Measurements from ENCODE around the gene STXBP6.
"Not testable (repeated sequence)": the region's sequence is repeated elsewhere in the genome, so short reads cannot be mapped to it uniquely, and the experiment has no call there.

STXBP6 gene

DNA sequence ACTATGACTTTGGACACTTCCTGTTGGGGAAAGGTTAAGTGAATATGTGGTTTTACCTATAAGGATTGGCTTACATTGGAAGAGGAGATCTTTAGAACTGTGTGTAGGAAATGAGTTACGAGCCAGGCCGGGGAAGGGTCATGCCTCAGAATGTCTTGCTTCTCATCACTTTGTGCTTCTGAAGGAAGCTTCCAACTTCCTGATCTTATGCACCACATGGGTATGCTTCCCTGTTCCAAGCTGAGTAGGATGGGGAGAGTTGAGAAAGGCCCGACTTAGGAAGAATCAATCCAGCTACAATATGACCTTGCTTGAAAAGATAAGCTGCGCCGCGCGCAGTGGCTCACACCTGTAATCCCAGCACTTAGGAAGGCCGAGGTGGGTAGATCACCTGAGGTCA, 59.9 kb downstream of the STXBP6 start:
- in situ Hi-C loops (cut with MboI; ENCODE audit: low sequenced_read_pairs): no loop called here

DNA sequence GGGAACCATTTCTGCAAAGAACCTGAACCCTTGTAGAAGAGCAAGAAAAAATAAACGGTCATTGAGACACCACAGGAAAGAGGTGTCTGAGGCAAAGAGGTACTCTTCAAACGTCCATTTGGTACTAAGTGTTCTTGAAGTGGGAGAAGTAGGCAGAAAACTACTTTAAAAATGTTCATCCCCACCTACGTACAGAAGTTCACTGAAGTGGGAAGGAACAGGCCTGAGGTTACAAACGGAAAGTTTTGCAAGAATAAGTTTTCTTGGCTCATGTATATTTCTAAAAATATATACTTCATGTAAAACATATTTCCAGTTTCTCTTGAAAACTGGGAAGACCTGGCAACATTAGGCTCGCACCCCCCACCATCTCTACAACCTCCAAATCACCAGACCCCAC, 61.2 kb downstream of the STXBP6 start:
- in situ Hi-C loops (cut with MboI; ENCODE audit: low sequenced_read_pairs): no loop called here

DNA sequence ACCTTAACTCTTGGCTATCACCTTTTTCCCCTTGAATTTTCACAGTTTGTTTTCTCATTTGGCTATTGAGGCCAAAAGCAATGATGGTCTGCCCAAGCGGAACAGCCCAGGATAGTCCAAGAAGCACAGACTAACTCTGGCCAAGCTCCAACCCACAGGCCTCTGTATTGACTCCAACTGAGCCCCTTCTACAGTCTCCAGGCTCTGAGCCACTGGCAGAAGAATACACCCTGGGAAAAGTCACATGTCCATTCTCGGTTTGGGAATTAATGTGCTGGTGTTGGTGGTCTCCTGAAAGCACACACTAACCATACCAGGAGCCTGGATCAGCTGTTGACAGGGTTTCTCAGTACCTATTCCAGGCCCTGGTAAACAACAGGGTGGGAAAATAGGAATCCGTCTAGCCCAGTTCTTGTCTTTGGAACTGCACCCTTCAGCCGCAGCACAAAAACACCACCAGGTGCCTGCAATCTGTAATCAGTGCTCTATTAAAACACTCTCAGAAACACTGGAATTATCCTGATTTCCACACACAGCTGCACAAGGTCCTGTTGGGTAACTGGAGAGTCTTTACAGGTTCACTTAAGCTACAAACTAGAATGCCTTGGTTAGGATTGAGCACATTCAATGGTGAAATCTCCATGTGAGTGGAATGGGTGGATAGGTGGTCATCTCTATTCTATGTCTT, 63.6 kb downstream of the STXBP6 start:
- in situ Hi-C loops (cut with MboI; ENCODE audit: low sequenced_read_pairs): no loop called here

DNA sequence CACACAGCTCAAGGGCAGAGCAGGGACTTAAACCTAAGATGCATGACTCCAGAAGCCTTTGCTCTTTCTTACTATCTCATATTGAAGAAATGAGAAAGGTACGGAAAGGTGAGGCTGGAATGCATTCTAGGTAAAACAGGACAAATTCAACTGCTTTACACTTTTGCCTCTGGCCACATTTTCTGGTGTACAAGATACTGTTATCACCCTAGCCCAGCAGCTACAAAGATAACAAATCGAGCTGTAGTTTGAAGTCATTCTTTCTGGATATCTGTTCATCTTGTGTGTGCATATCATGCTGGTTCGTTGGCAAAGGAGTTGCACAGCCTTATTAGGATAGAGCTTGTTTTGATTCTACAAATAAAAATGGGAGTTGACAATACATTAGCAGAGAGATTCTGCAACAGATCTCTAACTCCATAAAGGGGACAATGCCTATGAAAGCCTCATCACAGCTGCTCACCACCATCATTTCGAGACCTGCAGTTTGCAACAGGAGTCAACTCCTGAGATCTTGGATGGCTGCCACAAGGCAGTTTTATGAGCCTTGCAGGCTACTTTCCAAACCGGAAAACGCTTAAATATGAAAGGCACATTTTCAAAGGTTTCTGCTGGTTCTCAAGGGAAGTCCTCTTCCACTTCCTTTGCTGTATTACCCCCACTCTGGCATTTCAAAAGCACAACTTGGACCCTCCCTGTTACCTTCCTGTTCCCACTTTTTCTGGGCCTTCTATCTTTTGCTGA, 64.9 kb downstream of the STXBP6 start:
- in situ Hi-C loops (cut with MboI; ENCODE audit: low sequenced_read_pairs): no loop called here

DNA sequence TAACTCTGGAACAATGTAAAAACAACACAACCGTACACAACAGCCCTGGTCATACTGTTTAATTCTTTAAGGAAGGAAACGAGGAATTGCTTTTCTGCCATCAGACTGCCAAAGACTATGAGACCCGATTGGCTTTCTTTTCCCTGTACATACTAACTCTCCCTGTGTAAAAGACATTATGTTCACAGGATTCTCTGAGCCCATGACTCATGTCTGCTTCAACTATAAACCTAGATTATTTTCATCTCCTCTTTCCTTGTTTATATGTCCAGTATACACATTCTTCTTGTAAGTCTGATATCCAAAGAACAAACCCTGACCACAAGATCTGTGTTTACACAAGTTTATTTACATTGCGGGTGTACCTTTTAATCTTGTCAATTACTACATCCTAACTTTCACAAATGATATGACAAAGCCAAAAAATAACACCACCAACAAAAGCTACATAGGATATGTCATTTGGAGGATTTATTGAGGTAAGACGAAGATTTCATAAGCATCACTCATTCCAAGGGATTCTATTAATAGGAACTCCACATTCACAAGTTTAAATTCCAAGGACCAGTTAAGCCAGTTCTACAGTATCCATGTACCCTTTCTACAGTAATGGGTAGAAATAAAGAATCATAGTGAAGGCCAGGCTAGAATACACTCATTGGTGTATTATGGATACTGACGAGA, 67.3 kb downstream of the STXBP6 start:
- in situ Hi-C loops (cut with MboI; ENCODE audit: low sequenced_read_pairs): no loop called here

DNA sequence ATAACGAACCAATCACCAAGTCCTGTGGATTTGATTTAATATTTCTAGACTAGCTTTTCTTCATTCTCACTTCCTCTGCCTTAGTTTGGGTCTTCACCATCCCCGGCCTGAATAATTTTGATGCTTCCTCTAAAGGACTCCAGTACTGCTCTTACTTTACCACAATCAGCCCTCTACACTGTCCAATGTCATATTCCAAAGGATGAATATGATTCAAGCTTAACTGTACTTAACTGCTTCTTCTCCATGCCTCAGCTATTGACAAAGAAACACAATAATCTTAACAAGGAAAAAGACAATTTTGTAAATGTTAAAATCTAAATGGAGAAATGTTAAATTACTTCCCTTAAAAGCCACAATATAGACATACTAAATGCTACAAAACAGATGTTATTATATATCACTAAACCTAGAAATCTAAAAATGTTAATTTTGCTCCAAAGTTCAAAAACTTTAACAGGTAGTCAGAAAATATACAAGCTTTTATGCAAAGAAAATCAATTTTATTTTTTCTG, 70.2 kb downstream of the STXBP6 start:
- in situ Hi-C loops (cut with MboI; ENCODE audit: low sequenced_read_pairs): no loop called here

DNA sequence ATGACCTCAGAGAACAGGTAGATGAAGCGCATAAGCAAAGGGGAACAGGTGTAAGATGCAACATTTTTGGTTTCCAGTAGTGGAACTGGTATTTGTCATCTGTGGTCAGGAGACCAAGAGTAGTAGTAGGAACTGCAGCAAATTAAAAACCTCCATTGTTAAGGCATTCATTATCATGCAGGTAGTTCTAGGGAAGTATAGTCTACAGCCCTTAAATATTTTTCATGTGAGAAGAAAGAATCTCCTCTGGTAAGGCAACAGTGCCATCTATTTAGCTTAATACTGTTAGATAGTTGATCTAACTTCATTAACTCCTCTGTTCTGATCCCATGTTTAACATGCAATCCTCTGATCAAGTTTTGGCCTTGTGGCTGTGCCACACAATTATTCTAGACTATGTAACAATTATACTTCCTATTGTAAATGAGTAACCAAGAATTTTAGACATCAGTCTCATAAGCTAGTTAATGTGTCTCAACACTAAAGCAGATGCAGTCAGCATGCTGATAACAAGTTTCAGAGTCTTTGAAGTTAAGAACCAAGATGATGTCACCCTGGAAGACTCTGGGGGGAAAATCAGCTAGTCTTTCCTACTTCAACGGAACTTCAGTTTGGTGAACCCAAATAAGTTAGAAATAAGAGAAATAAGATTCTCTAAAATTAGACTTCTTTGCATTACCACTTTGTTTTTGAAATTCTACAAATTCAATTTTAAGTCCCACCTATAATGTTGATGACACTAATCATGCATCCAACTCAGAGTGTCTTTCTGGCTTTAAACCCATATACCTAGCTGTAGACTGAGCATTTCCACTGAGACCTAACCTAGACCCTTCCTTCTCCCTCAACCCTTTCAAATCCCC, 70.9 kb downstream of the STXBP6 start:
- in situ Hi-C loops (cut with MboI; ENCODE audit: low sequenced_read_pairs): no loop called here

DNA sequence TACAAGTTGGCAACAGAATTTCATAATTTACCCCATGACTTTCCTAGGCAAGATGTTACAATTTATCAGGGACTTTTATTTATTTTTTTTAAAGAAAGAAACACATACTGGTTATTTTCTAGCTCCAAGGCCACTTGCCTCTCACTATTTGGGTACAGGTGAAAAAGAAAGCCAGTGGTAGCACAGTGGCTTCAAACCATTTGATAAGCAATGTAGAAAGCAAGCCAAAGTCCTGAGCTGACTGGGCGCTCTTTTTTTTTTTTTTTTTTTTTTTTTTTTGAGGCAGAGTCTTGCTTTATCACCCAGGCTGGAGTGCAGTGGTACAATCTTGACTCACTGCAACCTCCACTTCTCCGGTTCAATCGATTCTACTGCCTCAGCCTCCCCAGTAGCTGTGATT, 73.3 kb downstream of the STXBP6 start:
- in situ Hi-C loops (cut with MboI; ENCODE audit: low sequenced_read_pairs): no loop called here

DNA sequence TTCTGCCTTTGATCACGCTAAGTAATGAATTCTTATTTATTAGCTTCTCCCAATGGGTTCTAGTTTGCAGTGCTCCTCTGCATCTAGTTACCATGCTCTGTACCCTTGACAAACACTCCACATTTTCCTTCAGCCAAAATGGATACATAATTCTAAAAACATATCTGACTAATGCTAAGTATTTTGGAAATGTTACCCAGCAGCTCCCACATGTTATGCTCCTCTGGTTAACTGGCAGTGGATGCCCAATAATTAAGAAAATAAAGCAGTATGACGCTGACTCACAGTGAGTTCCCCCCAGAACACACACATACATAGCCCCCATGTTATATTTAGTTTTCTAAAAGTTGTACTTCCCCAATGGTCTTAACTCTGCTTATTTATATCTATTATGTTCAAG, 74.6 kb downstream of the STXBP6 start:
- in situ Hi-C loops (cut with MboI; ENCODE audit: low sequenced_read_pairs): no loop called here

DNA sequence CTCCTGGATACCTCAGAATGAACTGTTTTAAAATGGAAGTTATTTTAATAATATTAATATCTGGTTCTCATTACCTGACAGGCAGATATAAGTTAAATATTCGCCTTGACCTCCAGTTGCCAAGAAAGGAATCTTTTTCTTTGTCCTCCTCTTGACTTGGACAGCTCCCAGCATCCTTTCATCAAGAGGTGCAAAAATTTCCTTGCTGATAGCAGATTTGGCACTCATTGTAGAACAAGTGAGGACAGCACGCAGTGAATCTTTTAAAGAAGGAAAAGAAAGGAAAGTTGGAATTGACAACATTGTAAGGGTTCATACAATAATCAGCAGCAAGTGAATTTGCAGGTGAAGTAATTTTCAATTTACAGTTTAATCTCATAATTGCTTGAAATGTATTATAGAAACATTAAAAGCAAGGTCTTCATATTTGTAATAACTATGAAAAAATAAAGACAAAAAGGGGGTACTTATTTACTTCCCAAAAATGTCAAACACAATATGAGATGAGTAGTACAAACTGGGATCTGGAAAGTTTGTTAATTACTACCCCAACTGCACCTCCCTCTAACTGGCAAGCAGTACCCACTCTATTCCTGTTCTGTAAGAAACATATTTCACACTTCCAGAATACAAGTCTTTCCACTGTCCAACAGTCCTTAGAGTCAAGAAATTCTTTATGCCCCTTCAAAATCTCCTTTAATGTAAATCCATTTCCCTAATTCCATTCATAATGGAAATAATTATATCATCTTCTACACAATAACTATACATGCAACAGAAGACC, 75.2 kb downstream of the STXBP6 start:
- in situ Hi-C loops (cut with MboI; ENCODE audit: low sequenced_read_pairs): no loop called here

DNA sequence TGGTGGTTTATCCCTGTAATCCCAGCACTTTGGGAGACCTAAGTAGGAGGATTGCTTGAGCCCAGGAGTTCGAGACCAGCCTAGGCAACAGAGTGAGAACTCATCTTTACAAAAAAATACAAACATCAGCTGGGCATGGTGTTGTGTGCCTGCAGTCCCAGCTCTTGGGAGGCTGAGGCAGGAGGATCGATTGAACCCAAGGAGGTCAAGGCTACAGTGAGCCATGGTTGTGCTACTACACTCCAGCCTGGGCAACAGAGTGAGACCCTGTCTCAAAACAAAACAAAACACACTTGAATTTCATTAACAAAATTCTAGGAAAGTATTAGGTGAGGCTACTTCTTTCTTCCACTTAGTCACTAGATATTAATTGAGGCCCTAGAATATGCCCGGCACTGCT, 77.1 kb downstream of the STXBP6 start:
- in situ Hi-C loops (cut with MboI; ENCODE audit: low sequenced_read_pairs): no loop called here

DNA sequence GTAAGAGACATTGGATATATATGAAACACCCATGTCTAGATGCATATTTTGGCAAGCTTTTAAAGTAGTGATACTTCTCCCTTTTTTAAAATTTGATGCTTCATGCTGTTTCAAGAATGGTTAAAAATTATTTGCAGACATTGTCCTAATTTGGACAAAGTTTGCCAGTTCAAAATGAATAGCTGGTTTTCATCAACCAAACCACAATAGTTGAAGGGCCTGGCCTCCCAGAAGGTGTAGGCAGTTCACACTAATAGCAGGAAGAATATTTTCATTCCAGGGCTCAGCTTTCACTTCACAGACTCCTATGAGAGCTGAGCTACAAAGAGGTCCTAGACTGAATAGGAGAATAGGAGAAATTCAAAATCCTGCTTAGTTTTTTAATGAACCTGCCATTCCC, 78.7 kb downstream of the STXBP6 start:
- in situ Hi-C loops (cut with MboI; ENCODE audit: low sequenced_read_pairs): no loop called here

DNA sequence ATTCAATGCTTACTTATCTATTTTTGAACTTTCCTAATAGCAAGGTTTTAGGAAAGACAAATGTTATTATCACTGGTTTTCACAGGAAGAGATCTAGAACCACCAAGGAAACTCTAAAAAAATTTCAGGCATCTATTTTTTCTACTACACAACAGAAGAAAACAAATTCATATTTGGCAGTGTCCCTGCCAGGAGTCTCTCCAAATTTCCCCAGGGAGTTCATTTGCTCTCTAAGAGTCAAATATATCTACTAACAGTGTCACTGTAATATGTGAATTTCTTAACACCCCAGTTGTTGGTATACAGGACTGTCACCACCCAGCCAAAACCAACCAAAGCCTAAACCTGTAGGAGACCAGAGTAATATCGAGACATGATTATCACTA, 83.4 kb downstream of the STXBP6 start:
- in situ Hi-C loops (cut with MboI; ENCODE audit: low sequenced_read_pairs): no loop called here

DNA sequence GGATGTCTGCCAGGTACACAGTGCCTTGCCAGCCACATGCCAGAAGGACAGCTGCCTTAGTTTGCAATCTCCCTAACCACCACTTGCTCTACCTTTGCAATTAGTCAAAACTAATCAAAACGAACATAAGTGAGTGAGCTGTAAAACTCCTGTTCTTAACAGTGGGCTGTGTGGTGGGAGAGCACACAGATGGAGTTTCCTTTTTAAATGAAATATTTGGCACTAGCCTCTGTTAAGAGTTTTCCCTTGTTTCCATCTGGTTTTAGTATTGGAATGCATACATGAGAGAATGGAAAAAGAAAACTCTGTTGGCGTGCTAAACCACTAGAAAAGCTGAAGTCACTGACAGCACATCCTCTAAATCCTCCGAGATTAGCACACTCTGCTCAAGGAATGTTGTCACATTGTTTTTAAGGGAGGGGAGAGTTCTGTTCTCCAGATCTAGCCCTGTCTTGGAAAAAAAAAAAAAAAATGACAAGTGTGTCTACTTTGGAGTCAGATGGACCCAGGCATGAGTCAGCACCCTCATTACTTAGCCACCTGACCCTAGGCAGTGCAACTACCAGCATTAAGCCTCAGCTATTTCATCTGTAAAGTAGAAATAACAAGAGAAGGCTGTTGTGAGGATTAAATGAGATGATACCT, 83.9 kb downstream of the STXBP6 start:
- in situ Hi-C loops (cut with MboI; ENCODE audit: low sequenced_read_pairs): no loop called here

DNA sequence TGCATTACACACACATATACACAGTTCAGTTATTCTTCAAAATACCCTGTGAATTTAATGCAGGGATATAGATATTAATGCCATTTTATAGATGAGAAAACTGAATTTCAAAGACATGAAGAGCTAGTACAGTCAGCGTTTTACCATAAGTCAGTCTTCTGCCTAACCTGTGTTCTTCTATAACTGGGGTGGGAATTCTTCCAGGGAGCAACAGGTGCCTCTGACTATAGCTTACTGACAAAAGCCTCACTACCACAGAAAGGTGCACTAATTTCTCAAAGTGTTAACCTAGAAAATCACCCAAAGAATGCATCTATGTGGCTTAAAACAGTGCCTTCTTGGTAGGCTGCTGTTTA, 84.4 kb downstream of the STXBP6 start:
- in situ Hi-C loops (cut with MboI; ENCODE audit: low sequenced_read_pairs): no loop called here

DNA sequence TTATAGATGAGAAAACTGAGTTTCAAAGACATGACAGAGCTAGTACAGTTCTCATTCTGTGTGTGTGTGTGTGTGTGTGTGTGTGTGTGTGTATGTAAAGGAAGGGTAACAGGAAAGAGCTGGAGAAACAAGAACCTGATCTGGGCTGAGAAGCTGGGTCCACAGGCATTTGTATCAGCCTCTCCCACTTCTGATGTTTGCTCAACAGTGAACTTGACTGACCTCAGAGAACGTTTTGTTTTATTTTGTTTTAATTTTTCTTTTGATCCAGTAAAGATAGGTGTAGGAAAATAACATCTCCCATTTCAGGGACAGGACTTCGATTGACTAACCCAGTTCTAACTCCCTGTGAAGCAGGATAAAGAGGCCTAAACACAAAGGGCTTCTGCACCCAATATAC, 85.4 kb downstream of the STXBP6 start:
- in situ Hi-C loops (cut with MboI; ENCODE audit: low sequenced_read_pairs): no loop called here

DNA sequence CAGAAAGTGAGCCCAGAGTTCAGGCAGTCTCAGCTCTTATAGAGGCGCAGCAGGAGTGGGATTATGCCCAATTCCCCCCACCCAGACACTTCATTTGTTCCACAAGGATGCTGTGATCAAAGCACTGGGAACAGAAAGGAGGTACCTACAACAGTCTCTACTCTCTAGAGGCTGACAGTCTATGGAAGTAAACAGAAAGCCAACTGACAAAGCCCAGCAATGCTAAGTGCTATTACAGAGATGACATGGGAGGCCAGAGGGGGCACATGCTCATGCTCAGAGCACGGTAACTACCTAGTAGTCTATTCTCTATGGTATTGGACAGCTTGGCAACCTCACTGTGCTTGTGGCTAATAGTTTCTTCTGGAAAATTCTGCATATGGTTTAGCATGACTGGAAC, 85.9 kb downstream of the STXBP6 start:
- in situ Hi-C loops (cut with MboI; ENCODE audit: low sequenced_read_pairs): no loop called here

DNA sequence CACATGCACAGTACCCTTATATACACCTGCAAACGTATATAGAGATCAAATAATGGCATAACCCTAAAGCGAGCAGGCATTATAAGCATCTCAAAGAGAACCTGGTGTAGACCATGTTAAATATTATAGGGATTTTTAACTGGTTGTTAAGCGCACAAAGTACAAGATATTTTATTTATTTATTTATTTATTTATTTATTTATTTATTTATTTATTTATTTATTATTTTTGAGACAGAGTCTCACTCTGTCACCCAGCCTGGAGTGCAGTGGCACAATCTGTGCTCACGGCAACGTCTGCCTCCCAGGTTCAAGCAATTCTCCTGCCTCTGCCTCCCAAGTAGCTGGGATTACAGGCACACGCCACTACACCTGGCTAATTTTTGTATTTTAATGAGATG, 87.8 kb downstream of the STXBP6 start:
- in situ Hi-C loops (cut with MboI; ENCODE audit: low sequenced_read_pairs): not testable (repeated sequence)

DNA sequence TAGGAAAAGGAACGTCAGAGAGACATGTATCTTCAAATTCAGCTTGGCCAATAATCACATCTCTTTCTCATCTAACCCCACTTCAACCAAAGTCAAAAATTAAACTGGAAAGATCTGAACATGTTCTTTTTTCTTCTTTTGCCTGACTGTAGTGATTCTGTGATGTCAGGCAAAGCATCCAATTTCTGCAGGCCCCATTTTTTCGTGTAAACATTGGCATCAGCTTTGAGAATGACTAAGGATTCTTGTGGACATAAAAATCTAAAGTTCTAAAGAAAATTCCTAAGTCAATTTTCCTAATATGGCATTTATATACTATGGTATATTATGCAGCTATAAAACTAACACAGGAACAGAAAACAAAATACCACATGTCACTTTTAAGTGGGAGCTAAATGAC, 89.1 kb downstream of the STXBP6 start:
- in situ Hi-C loops (cut with MboI; ENCODE audit: low sequenced_read_pairs): no loop called here

DNA sequence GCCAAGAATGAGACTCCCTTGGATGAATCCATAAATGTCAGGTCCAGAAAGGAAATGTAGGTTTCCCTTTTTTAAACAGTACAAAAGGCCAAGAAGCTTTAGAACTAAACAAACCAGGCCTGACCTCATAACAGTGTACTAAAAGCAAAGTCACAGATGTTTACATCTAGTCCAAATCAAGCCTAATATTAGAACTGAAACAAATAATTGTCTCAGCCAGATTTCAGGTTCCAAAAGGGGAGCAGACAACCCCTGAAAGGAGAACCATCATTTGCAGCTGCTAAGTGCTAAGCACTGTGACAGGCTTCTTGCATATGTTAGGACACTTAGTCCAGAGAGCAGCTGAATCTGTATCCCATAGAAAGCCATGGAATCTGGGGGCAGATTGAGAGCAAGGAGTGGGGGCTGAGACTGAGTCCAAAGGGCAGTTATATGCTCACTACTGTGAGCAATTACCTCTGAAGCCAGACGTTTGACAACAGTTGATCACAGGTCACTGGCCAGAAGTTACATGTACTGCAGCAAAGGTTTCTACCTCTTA, 90.1 kb downstream of the STXBP6 start:
- in situ Hi-C loops (cut with MboI; ENCODE audit: low sequenced_read_pairs): no loop called here
